Urinary bladder (tissue), 4 donors: Measurements from ENCODE around the gene ATP5MK. TPM values are rescaled to one million over a fixed set of nuclear protein-coding genes. Genes with fewer than 3 reads are reported as not detected.
"Not testable (repeated sequence)": the region's sequence is repeated elsewhere in the genome, so short reads cannot be mapped to it uniquely, and the experiment has no call there.

Experiments
- DNase-seq: peaks from one replicate; pipeline ENCODE4 v3.0.0-alpha.2; 2015; ENCODE audit errors: extremely low spot score
- H3K27ac ChIP-seq: one replicate; pipeline ENCODE4 v1.5.1; 2013; ENCODE audit warnings: low read depth, mild to moderate bottlenecking, moderate library complexity
- H3K36me3 ChIP-seq: one replicate; pipeline ENCODE4 v1.6.1; 2013; ENCODE audit warnings: mild to moderate bottlenecking, moderate library complexity; ENCODE audit not compliant: insufficient read depth
- H3K4me1 ChIP-seq: one replicate; pipeline ENCODE4 v1.6.1; 2013; ENCODE audit warnings: mild to moderate bottlenecking, moderate library complexity; ENCODE audit not compliant: insufficient read depth
- H3K4me3 ChIP-seq: one replicate; pipeline ENCODE4 v1.5.1; 2013; ENCODE audit warnings: low read depth, low read length
- WGBS: extraction: QIAGEN DNeasy Blood & Tissue Kit; methylation state at CpG from one replicate; pipeline ENCODE4 v1.1.7; 2013; 5-methylcytosine and 5-hydroxymethylcytosine counted together
- polyA plus RNA-seq: library from polyadenylated mRNA; stranded (reverse); fragments of 200-250 nt; gene quantifications from one replicate; pipeline ENCODE4 v1.2.3, GENCODE V29; 2013
- total RNA-seq: library from RNA; depleted of rRNA; stranded (reverse); fragments of >200 nt; gene quantifications from one replicate; pipeline ENCODE4 v1.2.3, GENCODE V29; 2014
- donor health status: healthy with polysubstance abuse.
- donor health status: healthy.

ATP5MK gene
- total and polyA plus RNA-seq, 2 donors = 231 to 456 TPM

DNA sequence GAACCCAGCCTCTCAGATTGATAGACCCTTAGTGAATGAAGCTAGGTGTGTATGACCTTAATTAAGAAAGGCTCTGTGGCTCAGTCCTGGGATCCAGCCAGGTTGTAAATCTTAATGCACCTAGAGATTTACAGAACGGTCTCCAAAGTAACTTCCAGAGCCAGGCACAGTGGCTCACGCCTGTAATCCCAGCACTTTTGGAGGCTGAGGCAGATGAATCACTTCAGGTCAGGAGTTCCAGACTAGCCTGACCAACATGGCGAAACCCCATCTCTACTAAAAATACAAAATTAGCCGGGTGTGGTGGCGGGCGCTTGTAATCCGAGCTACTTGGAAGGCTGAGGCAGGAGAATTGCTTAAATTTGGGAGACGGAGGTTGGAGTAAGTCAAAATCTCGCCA, 31.6 kb upstream of the ATP5MK start:
- Histone ChIP-seq H3K27ac (no peak overlapping the region), H3K4me3 (no peak overlapping the region), H3K4me1 (no peaks in the 10 kb centered on the region), H3K36me3 (peaks cover 9% of the 10 kb centered on the region)
- WGBS = 88% methylated on average over 9 of the region's 9 CpGs
- no peak for DNase-seq

DNA sequence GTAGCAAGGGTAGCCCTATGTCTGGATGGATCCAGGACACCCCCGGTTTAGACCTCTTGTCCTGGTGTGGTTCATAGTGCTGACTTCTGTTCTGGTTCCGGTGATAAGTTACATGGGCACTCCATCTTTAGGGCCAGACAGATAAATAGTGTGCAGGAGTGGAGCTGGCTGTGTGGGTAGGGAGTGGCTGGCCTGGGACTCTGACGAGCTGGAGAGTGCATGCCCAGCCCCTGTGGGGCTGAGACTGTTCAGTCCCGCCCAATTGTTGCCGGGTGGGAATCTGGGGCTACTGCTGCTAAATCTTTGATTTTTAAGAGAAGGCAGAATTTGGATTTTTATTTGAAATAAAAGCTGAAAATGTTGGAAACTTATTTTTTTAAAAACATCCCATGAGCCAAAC, 27.5 kb upstream of the ATP5MK start:
- DNase-seq = no peak
- Histone ChIP-seq H3K4me1 (no peaks in the 10 kb centered on the region), H3K36me3 (peaks cover 5% of the 10 kb centered on the region), H3K27ac (no peak overlapping the region), H3K4me3 (no peak overlapping the region)
- whole genome bisulfite sequencing = 83% methylated on average over 5 of the region's 5 CpGs

DNA sequence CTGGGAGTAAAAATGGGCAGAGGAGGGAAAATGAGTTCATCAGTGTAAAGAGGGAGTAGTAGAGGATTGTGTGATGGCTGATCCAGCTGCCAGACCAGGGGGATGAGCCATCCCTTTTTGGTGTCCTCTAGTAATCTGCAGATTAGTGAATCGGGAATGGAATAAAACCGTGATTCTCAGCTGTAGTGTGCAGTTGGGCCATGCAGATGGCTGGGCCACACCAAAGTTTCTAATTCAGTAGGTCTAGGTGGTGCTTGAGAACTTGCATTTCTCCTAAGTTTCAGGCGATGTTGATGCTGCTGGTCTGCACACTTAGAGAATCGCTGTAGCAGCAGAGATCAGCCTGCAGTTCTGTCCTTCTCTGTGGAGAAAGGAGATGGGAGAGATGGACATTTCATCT, 22.8 kb upstream of the ATP5MK start:
- DNase-seq = no peak
- Histone ChIP-seq H3K27ac (no peak overlapping the region), H3K4me3 (no peak overlapping the region), H3K36me3 (no peaks in the 10 kb centered on the region), H3K4me1 (no peaks in the 10 kb centered on the region)
- 94% methylated on average over 4 of the region's 4 CpGs for WGBS

DNA sequence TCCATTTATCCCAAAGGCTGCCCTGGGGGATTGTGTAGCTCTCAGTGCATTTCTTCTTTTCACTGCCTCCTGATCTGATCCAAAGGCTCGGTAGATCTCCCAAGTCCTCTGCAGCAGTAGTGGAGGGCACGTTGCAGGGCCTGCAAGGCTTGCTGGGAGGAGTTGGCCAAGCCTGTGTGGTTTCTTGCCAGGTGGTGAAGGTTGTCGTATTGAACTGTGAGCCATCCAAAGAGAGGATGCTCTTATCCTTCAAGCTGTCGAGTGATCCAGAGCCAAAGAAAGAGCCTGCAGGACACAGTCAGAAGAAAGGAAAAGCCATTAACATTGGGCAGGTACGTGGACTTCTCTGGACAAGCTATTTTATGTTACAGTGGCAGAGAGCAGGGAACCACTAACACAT, 21.3 kb upstream of the ATP5MK start:
- peaks cover 5% of the 10 kb centered on the region for H3K36me3 ChIP-seq
- 89% methylated on average over 5 of the region's 5 CpGs for whole genome bisulfite sequencing
- H3K4me3 ChIP-seq = no peak overlapping the region
- H3K4me1 ChIP-seq = no peaks in the 10 kb centered on the region
- H3K27ac ChIP-seq = no peak overlapping the region
- no peak for DNase-seq

DNA sequence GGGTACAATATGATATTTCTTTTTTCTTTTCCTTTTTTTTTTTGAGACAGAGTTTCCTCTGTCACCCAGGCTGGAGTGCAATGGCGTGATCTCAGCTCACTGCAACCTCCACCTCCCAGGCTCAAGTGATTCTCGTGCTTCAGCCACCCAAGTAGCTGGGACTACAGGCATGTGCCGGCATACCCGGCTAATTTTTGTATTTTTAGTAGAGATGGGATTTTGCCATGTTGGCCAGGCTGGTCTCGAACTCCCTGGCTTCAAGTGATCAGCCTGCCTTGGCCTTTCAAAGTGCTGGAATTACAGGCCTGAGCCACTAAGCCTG, 20.8 kb upstream of the ATP5MK start:
- H3K4me3 ChIP-seq, H3K4me1 ChIP-seq, H3K27ac ChIP-seq, H3K36me3 ChIP-seq, DNase-seq: not testable (repeated sequence)
- WGBS = 93% methylated on average over 5 of the region's 5 CpGs

DNA sequence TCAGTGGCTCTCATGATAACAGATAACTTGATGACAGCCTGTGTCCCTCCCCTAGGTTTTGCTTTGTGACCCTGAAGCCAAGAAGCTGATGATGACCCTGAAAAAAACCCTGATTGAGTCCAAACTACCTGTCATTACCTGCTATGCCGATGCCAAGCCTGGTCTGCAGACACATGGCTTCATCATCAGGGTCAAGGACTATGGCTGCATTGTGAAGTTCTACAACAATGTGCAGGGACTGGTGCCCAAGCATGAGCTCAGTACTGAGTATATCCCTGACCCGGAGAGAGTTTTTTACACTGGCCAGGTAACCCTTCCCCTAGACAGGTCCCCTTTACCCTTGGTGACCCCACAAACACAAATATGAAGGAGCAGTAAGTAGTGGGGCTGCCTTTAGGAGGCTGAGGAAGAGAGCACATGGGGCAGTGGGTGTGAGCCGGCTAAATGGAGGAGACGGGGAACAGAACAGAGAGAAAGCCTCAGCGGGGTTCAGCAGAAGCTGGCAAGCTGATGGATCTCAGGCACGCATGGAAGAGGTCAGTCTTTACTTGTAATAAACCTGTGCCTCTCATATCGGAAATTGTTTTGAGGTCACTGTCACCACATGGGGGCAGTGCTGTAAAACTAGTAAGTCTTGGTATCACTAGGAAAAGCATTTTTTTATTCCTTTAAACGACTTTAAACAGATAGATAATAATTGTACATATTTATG, 20.3 kb upstream of the ATP5MK start:
- DNase-seq = peak; percentile 26
- H3K36me3 ChIP-seq = peaks cover 5% of the 10 kb centered on the region
- H3K4me1 ChIP-seq = no peaks in the 10 kb centered on the region
- no peak overlapping the region for H3K27ac ChIP-seq
- H3K4me3 ChIP-seq = no peak overlapping the region
- WGBS = 46% methylated on average over 8 of the region's 8 CpGs

DNA sequence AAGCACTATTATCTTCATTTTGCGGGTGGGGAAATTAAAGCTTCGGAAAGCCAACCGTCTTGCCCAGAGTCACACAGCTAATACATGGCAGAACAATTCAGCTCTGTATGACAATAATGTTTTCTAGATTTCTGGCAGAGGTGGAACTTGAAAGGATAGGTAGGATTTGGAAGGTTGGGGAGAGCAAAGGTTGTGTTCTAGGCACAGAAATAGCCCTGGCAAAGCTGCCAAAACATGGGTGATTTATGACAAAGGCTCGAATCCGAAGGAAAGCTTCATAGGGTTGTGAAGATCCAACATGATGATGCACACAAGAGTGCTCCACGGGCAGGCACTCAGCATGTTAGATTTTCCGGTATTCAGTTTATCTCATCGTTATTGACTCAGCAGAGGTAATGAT, 19.3 kb upstream of the ATP5MK start:
- H3K36me3 ChIP-seq = peaks cover 5% of the 10 kb centered on the region
- 81% methylated on average over 8 of the region's 8 CpGs for WGBS
- no peaks in the 10 kb centered on the region for H3K4me1 ChIP-seq
- H3K4me3 ChIP-seq = no peak overlapping the region
- no peak for DNase-seq
- H3K27ac ChIP-seq = no peak overlapping the region

DNA sequence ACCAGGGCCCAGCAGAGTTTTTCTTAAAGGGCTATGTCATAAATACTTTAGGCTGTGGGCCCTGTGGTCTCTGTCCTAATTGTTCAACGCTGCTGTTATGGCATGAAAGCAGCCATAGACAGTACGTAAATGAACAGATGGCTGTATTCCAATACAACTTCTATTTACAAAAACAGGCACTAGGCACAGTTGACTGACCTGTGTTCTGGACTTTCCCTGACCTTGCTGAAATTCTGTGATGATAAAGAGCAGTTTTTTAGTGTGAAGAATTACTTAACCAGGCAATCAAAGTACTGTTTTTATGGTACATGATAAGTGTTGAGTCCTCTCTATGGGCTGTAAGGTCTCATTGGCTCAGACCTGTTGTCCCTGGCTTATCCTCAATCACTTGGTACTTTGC, 17.3 kb upstream of the ATP5MK start:
- 88% methylated on average over 2 of the region's 2 CpGs for WGBS
- Histone ChIP-seq H3K4me3 (no peak overlapping the region), H3K4me1 (no peaks in the 10 kb centered on the region), H3K27ac (no peak overlapping the region), H3K36me3 (peaks cover 5% of the 10 kb centered on the region)
- no peak for DNase-seq

DNA sequence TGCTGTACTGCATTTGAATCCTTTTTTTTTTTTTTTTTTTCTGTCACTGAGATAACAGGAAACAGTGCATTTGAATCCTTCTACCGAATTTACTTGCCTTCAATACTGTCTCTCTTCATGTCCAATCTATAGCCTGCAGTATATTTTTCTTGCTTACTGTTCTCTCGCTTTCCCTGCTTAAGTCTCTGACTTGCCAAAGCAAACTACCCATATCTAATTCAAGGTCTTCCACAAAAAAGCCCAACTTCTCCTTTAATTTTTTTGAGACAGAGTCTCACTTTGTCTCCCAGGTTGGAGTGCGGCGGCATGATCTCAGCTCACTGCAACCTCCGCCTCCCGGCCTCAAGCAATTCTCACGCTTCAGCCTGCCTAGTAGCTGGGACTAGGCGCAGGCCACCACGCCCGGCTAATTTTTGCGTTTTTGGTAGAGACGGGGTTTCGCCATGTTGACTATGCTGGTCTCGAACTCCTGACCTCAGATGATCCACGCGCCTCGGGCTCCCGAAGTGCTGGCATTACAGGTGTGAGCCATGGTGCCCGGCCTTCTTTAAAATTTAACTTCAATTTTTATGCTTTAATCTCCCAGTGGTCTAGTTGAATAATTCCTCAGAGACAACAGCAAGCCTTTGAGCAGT, 1.0 kb upstream of the ATP5MK start:
- Histone ChIP-seq H3K4me3 (peak overlapping the region; percentile 86), H3K27ac (no peak overlapping the region), H3K36me3 (no peaks in the 10 kb centered on the region), H3K4me1 (no peaks in the 10 kb centered on the region)
- no peak for DNase-seq
- 56% methylated on average over 19 of the region's 19 CpGs for WGBS

DNA sequence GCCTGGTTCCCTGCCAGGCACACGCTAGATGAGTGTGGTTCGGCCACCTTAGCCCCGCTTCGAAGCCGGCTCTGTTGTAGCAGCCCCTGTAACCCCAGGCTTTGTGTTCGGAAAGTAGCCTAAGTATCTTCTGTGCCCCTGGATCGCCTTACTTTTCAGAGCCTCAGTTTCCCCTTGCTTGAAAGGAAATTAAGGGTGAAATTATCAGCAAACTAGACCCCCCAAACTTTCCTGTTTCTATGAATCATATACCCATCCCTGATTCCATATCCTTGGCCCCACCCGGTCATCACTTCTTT, 463 bp upstream of the ATP5MK start:
- peak overlapping the region; percentile 86 for H3K4me3 ChIP-seq
- no peak for DNase-seq
- H3K36me3 ChIP-seq = no peaks in the 10 kb centered on the region
- WGBS = 0% methylated on average over 8 of the region's 8 CpGs
- no peaks in the 10 kb centered on the region for H3K4me1 ChIP-seq
- H3K27ac ChIP-seq = peak overlapping the region; percentile 13

DNA sequence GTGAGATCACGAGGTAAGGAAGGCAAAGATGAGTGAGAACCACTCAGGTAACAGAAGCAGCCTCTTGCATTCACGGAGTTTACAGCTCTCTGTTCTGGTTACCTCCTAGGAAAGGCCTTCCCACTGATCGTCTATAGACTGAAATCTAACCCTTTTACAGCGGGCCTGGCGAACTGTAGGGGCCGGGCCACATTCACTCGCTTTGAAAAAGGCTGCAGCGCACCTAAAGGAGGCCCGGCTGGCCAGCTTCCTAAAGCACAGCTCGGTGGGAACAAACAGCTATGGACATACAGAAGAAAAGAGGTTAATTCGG, 565 bp downstream of the ATP5MK start:
- no peak for DNase-seq
- 3% methylated on average over 11 of the region's 11 CpGs for WGBS
- peak overlapping the region; percentile 74 for H3K27ac ChIP-seq
- H3K4me3 ChIP-seq = peak overlapping the region; percentile 86
- no peaks in the 10 kb centered on the region for H3K4me1 ChIP-seq
- H3K36me3 ChIP-seq = peaks cover under 1% of the 10 kb centered on the region

DNA sequence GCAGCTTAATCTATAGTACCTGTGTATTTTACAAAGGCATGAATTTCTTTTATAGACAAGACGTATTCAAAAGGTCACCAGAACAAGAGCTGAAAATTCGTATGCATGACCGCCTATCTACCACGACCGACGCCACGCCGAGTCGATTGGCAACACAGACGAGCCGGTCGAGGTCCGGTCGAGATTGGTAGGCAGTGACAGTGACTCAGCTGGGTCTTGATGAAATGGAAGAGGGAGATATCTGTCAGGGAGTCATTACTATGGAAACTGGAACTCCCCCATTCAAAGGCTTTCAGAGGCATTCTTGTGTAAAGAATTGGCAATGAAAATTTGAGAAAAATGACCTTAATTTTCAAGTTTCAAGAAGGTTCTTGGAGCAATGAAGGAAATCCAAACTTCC, 2.1 kb downstream of the ATP5MK start:
- Histone ChIP-seq H3K4me3 (no peak overlapping the region), H3K36me3 (peaks cover 2% of the 10 kb centered on the region), H3K4me1 (no peaks in the 10 kb centered on the region), H3K27ac (no peak overlapping the region)
- WGBS = 92% methylated on average over 14 of the region's 14 CpGs
- no peak for DNase-seq

DNA sequence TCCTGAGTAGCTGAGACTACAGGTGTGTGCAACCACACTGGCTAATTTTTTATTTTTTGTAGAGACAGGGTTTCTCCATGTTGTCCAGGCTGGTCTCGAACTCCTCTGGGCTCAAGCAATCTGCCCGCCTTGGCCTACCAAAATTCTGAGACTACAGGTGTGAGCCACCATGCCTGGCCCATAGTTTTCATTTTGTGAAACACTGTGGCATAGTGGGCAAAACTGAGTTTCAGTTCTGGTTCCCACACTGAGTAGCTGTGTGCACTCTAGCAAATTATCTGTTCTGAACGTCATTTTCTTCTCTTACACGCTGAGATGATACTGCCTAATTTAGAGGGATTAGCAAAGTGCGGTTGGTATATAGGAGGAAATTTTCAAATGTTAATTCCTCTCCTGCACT, 13.5 kb downstream of the ATP5MK start:
- H3K27ac ChIP-seq = no peak overlapping the region
- peaks cover 3% of the 10 kb centered on the region for H3K36me3 ChIP-seq
- no peak for DNase-seq
- no peaks in the 10 kb centered on the region for H3K4me1 ChIP-seq
- H3K4me3 ChIP-seq = no peak overlapping the region
- 93% methylated on average over 5 of the region's 5 CpGs for WGBS

DNA sequence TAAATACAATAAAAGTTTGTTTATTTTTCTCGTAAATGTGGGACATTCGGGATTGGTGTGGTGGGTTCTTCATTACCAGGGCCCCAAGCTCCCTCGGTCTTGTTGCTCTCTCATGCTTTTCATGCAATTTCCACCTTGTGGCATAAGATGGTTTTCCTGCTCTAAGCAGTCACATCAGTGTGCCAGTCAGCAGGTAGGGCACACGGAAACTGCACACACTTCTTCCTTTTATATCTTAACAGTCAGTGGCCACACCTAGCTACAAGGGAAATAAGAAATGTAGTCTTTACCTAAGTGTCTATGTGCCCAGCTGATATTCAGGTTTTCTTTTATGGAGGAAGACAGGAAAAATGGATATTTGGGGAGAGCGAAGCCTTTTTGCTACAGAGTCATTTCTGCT, 22.0 kb downstream of the ATP5MK start:
- no peaks in the 10 kb centered on the region for H3K36me3 ChIP-seq
- no peak overlapping the region for H3K27ac ChIP-seq
- no peak for DNase-seq
- H3K4me3 ChIP-seq = no peak overlapping the region
- 91% methylated on average over 5 of the region's 5 CpGs for WGBS
- H3K4me1 ChIP-seq = peaks cover 1% of the 10 kb centered on the region

DNA sequence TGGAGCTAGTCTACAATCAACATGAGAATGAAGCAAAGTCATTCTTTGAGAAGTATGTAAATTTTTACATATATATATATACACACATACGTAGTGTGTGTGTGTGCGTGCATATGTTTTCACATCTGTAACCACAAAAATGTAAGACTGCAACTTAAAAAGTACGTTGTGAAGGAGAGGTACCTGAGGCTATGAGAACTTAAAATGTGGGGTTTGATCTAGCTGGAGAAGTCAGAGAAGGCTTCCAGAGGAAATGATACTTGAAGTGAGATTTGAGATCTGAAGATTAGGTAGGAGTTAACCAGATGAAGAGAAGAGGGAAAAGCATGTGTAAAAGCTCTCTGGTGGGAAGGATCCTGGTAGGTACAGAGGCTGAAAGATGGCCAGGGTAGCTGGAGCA, 22.7 kb downstream of the ATP5MK start:
- DNase-seq = no peak
- 85% methylated on average over 3 of the region's 3 CpGs for WGBS
- H3K36me3 ChIP-seq = no peaks in the 10 kb centered on the region

More for the DNA sequence above, 22.7 kb downstream of the ATP5MK start:
- H3K27ac ChIP-seq = no peak overlapping the region
- H3K4me1 ChIP-seq = peaks cover 1% of the 10 kb centered on the region
- H3K4me3 ChIP-seq = no peak overlapping the region
